Stimulated activated CD4-positive, alpha-beta T cell treated with anti-CD3 and anti-CD28 coated beads, Interleukin-2, amount 100 ng/mL, for 4 hours (primary cell): ENCODE data around the gene SLC4A8.
"Not testable (repeated sequence)": the region's sequence is repeated elsewhere in the genome, so short reads cannot be mapped to it uniquely, and the experiment has no call there.

Experiments
- DNase-seq: peaks from one replicate; pipeline ENCODE4 v3.0.0-alpha.2; 2020; ENCODE audit warnings: low read depth

SLC4A8 gene

DNA sequence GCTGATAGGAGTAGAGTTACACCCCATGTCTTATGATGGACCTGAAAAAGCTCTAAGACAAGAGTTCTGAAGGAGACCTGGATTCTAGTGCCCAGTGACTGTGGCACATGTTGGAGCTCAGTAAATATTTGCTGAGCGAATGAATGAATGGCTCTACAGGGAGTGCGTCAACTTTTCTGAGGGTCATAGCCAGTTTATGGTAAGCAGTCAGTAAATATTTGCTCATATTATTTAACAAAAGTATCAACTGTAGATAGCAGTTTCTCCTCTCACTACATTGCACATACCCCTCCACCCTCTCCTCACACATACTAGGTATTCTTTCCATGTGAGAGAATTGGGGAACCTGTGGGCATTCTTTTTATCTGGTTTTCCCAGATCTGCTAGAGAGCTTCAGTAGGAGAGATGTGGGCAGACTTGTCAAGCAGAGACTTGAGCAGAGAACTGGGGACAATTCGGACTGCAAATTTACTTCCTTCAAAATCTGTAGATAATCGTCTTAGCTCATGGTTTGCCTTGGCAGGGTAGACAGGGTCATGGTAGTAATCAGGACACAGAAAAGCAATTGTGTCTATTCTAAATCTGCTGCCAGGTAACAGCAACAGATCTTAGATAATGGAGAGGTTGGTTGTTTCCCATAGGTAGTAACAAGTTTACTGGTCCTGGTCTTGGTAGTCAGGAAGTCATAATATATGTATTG is 5.7 kb downstream of the SLC4A8 start:
- no peak for DNase-seq

DNA sequence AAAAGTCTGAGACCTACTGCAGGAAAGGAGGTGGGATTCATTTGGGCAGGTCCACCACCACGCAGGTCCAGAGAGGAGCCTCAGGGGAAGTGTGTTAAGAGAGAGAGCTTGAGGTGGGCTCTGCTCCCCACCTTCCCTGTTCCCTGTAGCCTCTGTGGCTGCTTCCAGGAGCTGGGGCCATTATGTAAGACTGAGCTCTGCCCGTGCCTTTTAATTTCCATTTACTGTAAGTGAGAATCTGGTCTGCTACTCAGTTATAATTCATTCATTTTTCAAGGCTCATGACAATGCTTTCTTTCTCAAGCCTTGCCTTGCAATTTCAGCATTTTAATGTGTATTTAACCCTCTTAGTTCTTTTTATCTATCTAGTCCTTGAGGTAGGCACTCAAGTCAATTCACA is 8.3 kb downstream of the SLC4A8 start:
- DNase-seq: no peak

DNA sequence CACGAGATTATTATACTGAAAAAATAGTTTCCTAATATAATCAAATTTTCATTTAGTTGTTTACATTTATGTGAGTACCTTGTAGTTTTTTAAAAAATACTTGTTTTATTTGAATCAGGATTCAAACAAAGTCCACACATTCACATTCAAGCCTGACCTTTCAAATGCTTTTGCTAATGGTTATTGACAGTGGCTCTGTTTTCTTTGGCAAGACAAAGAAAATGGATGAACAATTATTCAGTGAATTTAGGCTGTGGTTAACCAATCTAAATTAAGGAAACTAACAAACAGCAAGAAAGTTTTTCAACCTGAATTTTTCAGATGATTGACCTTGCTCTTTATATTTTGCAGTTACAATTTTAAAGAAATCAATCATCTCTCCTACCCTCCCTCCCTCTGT is 9.7 kb downstream of the SLC4A8 start:
- DNase-seq: no peak

DNA sequence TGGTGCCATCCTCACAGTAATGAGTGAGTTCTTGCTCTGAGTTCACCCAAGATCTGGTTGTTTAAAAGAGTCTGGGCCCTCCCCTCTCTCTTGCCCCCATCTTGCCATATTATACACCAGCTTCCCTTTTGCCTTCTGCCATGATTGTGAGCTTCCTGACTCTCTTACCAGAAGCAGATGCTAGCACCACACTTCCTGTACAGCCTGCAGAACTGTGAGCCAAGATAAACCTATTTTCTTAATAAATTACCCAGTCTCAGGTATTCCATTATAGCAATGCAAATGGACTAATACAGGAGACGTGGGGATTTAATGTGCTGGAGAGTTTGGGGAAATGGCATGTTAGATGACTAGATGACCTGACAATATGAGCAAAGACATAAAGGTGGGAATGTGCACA is 12.8 kb downstream of the SLC4A8 start:
- DNase-seq: no peak

DNA sequence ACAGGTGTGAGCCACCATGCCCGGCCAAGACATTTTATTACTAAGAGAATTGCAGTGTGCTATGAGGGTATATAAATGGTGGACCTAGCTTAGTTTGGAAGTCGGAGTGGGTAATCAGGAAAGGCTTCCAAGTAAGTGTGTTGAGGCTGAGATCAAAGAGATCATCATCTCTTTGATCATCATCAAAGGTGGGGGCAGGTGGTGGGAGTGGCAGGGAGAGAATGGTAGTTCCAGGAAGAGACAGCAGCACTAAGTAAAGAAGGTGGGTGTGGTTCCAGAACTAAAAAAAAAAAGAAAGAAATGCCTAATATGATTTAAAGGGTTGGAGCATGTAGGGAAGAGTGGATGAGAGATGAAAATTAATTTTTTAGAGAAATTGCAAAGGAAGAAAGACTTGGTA is 14.7 kb downstream of the SLC4A8 start:
- DNase-seq: no peak

DNA sequence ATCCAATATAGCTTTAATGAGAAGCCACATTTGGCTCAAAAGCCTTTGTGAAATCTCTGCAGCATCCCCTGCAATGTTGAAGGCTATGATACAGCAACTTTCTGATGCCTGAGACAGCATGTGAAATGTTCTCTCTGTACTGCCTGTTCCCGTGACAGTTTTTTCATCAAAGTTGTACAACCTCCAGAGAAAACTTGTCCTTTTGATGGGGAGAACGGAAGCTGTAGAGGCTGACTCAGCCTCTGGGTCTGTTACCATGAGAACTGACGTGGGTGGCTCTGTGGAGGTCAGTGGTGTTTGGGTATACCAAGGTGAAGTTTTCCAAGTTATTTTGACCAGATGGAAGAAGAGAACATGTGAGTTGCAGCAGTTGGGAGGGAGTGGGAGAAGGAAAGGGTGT is 17.0 kb downstream of the SLC4A8 start:
- DNase-seq: no peak

DNA sequence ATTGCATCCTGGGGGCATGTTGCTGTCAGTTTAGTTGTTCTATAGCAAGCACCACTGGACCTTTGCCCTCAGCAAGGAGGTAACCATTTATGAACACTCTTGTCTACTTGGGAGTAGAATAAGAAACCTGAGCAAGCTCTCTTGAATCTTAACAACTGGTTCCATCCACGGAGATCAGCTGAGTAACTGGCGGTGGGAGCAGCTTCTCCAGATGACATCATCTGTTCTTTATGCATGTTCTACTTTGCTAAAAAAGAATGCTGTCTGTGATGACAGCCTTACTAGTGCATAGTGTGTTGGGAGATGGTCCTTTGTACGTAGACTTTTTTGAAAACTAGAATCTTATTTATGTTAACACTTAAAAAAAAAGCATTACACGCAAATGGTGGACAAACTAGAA is 17.7 kb downstream of the SLC4A8 start:
- no peak for DNase-seq

DNA sequence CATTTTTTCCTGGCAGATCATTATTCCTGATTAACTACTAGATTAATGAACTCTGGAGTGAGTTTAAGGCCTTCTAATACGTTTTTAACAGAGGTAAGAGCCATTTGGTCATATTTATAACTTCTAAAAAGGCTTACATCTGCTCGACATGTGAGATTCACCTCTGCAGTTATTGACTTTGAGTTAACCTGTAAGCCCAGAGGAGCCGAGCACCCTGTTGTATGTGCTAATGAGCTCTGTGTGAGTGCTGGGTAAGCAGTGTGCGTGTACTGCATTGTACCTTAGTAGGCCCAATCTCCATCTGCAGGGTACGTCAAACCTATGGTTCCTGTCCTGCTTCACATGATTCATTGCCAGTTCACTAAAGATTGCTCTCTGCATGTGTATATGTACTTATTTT is 18.9 kb downstream of the SLC4A8 start:
- DNase-seq: no peak

DNA sequence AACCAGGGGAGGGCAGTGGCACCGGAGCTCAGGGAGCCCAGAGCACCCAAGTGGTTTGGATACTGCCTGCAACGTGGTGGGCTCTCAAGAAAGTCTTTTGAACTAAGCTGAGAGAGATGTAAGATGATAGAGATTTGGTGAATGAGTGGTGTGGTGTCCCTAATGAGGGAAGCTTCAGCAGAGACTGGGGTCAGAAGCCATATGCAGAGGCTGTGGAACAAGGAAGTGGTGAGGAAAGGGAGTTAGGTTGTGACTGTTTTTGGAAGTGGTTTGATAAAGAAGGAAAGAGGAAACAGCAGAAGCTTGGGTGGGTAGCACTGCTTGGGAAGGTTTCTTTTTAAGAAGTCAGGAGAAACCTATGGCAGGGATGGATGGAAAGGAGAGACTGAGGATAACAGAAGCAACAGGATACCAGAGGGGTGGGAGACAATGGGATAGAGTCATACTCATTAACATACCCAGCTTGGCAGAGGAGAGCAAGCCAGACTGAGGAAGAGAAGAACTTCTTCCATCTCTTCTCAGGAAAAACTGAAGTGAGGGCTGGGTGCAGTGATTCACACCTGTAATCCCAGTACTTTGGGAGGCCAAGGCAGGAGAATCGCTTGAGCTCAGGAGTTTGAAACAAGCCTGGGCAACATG is 24.1 kb downstream of the SLC4A8 start:
- no peak for DNase-seq

DNA sequence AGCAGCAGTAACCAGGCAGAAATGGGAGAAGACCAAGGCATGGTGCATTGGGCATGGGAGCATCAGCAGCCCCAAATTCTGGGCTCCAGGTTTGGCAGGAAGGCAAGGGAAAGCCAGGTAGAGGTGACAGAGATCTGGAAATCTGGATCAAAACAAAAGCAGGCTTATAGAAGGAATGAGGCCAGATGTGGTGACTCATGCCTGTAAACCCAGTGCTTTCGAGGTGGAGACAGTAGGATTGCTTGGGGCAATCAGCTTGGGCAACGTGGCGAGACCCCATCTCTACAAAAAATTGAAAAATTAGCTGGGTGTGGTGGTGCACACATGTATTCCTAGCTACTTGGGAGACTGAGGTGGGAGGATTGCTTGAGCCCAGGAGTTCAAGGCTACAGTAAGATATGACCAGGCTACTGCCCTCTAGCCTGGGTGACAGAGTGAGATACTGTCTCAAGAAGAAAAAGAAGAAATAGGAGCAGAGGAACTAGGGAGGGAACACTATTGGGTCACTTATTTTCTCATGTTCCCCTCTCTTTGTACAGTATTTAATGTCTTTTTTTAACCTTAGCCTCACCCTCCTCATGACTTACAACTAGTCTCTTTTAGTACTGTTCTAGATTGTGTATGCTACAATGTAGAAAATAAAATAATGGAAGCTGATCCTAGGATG is 25.1 kb downstream of the SLC4A8 start:
- DNase-seq: no peak

DNA sequence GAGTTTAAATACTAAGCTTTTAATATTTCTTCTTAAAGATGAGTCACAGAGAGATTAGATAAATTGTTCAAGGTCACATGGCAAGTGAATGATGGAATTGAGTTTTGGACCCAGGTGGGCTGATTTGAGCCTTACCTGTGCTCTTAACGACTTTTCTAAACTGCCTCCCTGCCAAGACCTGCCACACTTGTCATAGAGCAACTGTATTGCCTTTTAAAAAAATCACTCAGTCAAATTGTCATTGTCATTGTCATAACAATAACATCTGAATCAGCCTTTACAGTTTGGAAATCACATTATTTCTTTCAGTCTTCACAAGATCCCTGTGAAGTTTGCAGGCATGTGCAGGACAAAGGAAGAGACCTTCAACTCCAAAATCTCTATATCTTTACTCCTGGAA is 25.7 kb downstream of the SLC4A8 start:
- no peak for DNase-seq

DNA sequence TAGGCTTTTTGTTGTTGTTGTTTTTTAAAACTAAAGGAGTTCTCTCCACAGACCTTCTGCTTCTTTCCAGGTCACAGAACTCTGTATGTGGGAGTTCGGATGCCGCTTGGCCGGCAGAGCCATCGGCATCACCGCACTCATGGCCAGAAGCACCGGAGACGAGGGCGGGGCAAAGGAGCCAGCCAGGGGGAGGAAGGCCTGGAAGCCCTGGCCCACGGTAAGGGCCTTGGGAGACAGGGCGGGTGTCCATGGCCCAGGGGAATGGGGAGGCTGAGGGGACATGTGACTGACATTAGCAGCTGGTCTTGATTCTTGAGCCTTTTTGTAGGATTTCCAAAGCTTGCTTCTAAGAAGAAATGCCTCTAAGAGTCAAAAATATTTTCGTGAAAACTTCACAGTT is 26.2 kb downstream of the SLC4A8 start:
- no peak for DNase-seq

DNA sequence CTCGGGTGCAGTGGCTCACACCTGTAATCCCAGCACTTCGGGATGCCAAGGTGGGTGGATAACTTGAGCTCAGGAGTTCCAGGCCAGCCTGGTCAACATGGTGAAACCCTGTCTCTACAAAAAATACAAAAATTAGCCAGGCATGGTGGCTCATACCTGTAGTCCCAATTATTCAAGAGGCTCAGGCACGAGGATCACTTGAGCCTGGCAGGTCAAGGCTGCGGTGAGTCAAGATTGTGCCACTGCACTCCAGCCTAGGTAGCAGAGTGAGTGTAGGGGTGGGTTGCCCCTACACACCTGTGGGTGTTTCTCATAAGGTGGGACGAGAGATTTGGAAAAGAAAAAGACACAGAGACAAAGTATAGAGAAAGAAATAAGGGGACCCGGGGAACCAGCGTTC is 29.4 kb downstream of the SLC4A8 start:
- DNase-seq: not testable (repeated sequence)

DNA sequence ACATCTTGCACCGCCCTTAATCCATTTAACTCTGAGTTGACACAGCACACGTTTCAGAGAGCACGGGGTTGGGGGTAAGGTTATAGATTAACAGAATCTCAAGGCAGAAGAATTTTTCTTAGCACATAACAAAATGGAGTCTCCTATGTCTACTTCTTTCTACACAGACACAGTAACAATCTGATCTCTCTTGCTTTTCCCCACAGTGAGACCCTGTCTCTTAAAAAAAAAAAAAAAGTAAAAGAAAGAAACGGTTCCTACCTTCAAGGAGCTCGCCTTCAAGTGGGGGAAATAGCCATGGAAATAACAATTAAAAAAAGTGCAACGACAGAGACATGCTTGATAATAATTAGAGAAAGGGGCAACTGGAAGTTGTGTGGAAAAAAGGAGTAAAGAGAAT is 30.4 kb downstream of the SLC4A8 start:
- not testable (repeated sequence) for DNase-seq

DNA sequence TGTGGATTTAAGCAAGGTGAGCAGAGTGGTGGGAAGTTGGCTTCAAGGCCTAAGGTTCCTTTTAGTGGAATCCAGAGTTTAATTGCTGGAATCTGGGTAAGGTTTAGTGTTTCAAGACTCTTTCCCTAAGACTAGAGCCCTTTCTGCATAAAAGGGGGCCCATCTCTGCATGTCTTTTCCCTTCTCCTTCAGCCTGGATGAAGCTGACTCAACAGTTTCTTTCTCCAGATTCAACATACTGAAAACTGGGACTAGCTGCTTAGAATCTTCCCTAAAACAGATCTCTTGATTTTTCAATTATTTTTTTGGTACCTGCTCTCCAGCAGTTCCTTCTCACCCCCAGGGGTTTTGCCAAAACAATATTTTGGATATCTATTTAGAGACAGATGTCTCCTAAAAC is 34.0 kb downstream of the SLC4A8 start:
- DNase-seq: no peak

DNA sequence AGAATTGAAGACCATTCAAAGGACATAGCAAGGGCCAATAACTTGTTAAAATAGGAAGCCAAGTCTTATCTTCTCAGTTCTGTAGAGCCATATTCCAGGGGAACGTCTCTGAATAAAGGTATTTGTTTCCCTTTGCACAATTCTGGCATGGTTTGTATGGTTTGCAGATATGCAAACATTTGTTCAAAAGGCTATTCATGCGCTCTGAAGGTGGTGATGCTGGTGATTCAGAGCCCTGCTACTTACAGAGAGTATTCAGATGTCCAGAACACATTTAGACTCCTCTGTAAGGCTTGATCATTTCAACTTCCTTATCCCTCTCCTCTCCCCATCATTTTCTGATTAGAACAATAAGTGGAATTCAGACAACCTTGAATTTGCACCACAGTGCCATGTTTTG is 35.9 kb downstream of the SLC4A8 start:
- DNase-seq: no peak

DNA sequence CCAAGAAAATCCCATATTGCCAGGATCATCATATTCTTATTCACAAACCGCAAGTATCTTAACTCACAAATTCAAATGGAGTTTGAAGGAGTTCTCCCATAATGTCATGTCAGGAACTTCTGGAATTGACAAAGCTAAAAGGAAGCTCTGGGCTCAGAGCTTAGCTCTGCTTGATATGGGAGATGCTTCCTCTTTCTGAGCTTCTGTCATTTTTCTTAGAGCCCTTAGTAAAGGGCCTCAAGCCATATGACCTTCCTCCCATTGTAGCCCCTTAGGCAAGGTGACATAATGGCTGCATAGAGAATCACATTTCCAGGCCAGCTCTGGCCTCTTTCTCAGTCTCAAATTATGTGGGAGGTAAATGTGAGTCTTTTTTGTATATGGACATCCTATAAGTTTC is 40.9 kb downstream of the SLC4A8 start:
- no peak for DNase-seq

DNA sequence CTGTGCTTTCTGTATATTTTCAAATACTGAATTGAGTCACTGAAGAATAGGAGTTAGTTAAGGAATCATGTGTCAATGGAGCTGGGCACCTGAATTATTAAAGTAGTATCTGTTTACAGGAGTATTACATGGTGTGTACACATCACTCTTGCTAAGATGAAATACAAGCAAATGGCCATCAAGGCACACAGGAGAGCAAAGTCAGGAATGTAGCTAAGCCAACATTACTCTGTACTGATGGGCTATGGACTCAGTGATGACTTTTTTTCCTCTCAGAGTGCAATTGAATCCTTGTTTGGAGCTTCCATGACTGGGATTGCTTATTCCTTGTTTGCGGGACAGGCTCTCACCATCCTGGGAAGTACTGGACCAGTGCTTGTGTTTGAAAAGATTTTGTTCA is 45.5 kb downstream of the SLC4A8 start:
- no peak for DNase-seq

DNA sequence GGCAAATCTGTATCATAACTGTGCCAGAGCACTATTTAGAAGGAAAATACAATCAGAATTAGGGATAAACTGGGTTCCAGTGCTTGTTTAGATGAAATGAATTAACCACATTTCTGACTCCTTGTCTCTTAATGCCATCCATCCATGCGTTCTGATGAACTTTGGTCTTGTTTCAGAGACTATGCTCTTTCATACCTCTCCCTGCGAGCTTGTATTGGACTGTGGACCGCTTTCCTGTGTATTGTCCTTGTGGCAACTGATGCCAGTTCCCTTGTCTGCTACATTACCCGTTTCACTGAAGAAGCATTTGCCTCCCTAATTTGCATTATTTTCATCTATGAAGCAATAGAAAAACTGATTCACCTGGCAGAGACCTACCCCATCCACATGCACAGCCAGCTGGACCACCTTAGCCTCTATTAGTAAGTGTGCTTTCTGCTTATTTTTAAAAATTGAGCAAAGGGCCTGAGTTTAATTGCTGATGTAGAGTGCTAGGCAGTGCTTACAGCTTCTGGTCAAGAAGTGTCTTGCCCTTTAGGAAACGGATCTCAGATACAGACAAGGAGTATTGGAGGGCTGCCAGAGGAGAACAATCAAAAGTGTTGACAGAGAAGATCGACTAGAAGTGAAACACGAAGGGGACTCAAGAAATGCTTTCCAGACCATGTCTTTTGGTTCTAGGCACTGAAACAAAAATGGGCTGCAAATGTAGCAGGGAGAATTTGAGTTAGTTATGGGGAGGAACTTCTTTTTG is 46.7 kb downstream of the SLC4A8 start:
- DNase-seq: no peak

DNA sequence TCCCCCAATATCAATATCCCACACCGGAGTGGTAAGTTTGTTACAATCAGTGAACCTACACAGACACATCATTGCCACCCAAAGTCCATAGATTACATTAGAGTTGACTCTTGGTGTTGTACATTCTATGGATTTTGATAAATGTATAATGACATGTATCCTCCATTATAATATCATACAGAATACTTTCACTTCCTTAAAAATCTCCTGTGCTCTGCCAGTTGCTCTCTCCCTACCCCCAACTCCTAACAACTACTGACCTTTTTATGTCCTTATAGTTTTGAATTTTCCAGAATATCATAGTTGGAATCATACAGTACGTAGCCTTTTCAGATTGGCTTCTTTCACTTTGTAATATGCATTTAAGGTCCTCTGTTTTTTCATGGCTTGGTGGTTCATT is 48.4 kb downstream of the SLC4A8 start:
- DNase-seq: no peak

DNA sequence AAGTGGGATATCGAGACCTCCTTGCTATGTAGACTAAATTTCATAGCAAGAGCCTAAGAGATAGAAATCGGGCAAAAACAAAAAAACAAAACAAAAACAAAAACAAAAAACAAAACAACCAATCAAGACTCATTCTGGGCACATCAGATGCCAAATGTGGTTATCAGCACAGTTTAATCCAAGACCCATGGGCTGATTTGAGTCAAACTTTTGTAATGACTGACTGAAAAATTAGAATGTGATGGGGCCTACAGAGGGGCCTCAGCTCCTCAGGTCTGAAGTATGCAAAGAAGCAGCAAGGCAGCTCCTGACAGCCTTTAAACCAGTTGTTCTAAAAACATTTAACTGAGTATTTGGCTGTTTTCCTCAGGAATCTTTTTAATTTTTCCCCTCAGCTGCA is 49.3 kb downstream of the SLC4A8 start:
- no peak for DNase-seq

DNA sequence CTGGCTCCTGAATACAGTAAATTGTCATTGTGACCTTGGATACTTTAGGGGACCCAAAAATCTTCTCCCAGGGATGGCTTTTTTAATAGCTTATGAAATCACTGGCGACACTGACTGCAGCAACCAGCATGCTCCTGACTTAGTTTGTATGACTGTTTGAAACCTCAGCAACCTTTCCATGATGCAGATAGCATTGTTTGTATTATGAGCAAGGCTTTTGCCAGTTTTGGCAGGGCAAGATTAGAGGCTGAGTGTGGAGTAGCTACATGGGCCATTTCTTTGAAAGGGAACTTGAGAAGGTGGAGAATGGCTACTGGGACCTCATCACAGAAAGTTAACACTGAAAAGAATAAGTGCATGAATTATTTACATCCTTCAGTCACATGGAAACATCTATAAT is 50.9 kb downstream of the SLC4A8 start:
- DNase-seq: no peak

DNA sequence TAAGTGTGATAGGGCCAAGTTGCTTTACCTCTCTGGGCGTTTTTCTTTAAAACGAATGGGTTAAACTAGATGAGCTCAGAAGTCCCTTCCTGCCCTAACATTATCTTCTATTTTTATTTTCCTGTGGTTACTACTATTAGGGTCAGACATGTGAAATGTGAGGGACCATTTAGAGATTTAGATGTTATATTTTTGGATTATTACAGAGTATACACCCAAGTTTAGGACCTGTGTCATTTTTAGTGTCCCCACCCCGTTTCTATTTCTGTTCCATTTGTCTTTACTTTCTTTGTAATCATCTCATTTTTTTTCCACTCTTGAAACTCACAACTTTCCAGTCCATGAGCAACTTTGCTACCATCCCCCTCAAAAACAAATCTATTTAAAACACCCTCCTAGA is 56.3 kb downstream of the SLC4A8 start:
- no peak for DNase-seq
